GM10248 (cell line): ENCODE measurements around the gene UBE2E2.

Source experiments
- CTCF ChIA-PET: fragments of 300-600 bp; sonication (Branson Sonifier 250); formaldehyde crosslinking; extraction: SDS; loops from one replicate; lab custom pipeline; 2021; ENCODE audit warnings: antibody characterized with exemption; lab: Yijun Ruan, JAX
- POLR2A ChIA-PET: fragments of 350-650 bp; sonication (Branson Sonifier 250); formaldehyde crosslinking; extraction: SDS; loops from one replicate; lab custom pipeline; 2020; ENCODE audit warnings: antibody characterized with exemption; lab: Yijun Ruan, JAX
- DNase-seq: peaks from one replicate; pipeline ENCODE4 v3.0.0; 2012; ENCODE audit errors: extremely low spot score
- CTCF ChIP-seq: IDR thresholded peaks from 2 replicates; pipeline ENCODE4 v1.5.1; 2012; ENCODE audit warnings: mild to moderate bottlenecking, low read depth; ENCODE audit errors: extremely low read depth, missing control alignments, control extremely low read depth

Gene UBE2E2

GRCh38 chr3:23501201-23501802 is 298.2 kb downstream of the UBE2E2 start:
- POLR2A ChIA-PET: no interaction called here
- no peak for TF ChIP-seq CTCF
- CTCF ChIA-PET: interaction anchor here (1.7 kb wide), 1 partner anchor 11 kb away, joined by 6 read pairs; no protein-coding TSS in a partner anchor
- DNase-seq: no peak

GRCh38 chr3:23508464-23508863 is 305.3 kb downstream of the UBE2E2 start:
- DNase-seq: no peak
- no peak for TF ChIP-seq CTCF
- CTCF ChIA-PET: interaction anchor here (1.1 to 4.0 kb wide), 2 partner anchors 11 to 13 kb away, joined by 3 to 22 read pairs; no protein-coding TSS in a partner anchor
- POLR2A ChIA-PET: no interaction called here

DNA sequence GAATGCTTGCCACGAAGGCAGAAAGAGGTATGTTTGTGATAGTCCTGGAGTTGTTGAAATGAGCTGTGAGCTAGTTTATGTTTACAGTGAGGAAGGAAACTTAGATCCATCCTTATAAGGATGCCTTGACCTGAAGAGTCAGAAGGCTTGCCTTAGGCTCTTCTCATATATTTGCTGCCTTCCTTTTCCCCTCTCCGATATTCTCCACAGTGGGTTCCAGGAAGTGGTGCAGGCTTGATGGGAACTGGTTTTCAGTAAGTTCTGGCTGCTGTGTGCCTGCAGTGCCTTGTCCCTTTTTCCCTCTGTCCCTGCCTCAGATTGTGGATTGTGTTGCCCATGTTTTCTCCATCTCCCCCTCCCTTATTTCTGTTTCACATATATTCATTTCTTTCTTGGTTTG is 315.3 kb downstream of the UBE2E2 start:
- POLR2A ChIA-PET: no interaction called here
- DNase-seq: no peak
- CTCF ChIA-PET: interaction anchor here (1.5 to 4.8 kb wide), 4 partner anchors 9 to 143 kb away, joined by 4 to 22 read pairs (median 6); no protein-coding TSS in a partner anchor
- TF ChIP-seq CTCF: no peak

- no peak for DNase-seq
- TF ChIP-seq CTCF: no peak
- ChIA-PET CTCF (interaction anchor here (0.8 to 4.8 kb wide), 7 partner anchors 8 to 142 kb away, joined by 3 to 22 read pairs (median 5); no protein-coding TSS in a partner anchor), POLR2A (interaction anchor here (0.6 kb wide), 1 partner anchor 231 kb away, joined by 3 read pairs; no protein-coding TSS in a partner anchor)
Observed at GRCh38 chr3:23519314-23520208, 316.4 kb downstream of the UBE2E2 start.

DNA sequence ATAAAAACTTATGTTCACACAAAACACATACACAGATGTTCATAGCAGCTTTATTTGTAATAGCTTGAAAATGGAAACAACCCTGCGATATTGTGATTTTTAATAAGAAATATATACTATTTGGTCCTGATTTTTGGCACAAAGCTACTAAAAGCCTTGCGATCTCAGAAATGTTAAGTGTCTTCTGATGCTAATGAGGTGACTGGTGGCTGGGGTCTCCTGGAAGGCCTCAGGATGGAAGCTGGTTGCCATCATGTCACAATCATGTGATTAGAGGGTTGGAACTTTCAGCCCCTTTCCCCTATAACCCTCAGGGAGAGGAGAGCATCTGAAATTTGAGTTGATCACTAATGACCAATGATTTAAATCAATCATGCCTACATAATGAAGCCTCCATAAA is 324.2 kb downstream of the UBE2E2 start:
- POLR2A ChIA-PET: interaction anchor here (1.0 kb wide), 1 partner anchor 16 kb away, joined by 3 read pairs; no protein-coding TSS in a partner anchor
- CTCF ChIA-PET: interaction anchor here (1.2 to 2.0 kb wide), 3 partner anchors 9 to 21 kb away, joined by 4 to 6 read pairs (median 4); no protein-coding TSS in a partner anchor
- no peak for DNase-seq
- no peak for TF ChIP-seq CTCF

GRCh38 chr3:23533596-23533995 is 330.5 kb downstream of the UBE2E2 start:
- POLR2A ChIA-PET: no interaction called here
- CTCF ChIA-PET: interaction anchor here (1.4 kb wide), 1 partner anchor 14 kb away, joined by 7 read pairs; no protein-coding TSS in a partner anchor
- no peak for TF ChIP-seq CTCF
- no peak for DNase-seq
